Epithelial cell of esophagus (primary cell): ENCODE results near the gene MPI.

ENCODE experiments used
- DNase-seq: peaks from one replicate; pipeline ENCODE4 v3.0.0; 2010; ENCODE audit warnings: low read depth
- H3K4me3 ChIP-seq: 2 replicates; pipeline ENCODE4 v1.5.1; 2011; ENCODE audit warnings: mild to moderate bottlenecking, low read length, control low read depth
- CTCF ChIP-seq: IDR thresholded peaks from 2 replicates; pipeline ENCODE4 v1.5.1; 2011; ENCODE audit warnings: low read depth, mild to moderate bottlenecking, low read length, control low read depth, inconsistent platforms; ENCODE audit not compliant: insufficient read depth; ENCODE audit errors: missing control alignments

MPI gene

DNA sequence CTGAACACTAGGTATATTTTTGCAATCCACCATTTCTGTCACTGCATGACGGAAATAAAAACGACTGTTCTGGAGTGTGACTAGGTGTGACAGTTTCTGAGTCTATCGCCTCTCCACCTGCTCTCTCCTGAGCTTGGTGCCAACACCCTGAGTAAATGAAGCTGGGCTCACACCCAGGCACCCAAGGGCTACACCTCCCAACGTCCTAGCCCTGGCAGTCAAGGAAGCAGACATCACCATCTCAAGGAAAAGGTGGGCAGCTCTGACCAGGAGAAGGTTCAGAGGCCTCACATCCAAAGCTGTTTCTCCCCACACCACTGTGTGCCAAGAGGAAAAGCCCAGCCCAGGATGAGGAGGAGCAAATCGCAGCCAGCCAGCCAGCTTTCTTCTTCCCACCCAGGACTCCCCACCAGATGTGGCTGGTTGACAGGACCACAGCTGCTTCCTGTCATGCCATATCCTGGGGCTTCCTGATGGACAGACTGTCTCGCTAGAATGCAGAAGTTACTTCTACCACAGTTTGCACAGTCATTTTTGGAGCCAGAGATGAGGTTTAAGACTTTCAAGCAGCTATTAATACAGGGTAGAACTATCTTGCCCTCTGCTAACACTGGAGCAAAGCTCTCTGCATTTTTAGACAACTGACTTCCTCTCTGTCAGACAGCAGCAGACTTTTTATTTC, 20.0 kb upstream of the MPI start:
- no peak for DNase-seq
- no peak overlapping the region for H3K4me3 ChIP-seq
- TF ChIP-seq CTCF, result no peak

DNA sequence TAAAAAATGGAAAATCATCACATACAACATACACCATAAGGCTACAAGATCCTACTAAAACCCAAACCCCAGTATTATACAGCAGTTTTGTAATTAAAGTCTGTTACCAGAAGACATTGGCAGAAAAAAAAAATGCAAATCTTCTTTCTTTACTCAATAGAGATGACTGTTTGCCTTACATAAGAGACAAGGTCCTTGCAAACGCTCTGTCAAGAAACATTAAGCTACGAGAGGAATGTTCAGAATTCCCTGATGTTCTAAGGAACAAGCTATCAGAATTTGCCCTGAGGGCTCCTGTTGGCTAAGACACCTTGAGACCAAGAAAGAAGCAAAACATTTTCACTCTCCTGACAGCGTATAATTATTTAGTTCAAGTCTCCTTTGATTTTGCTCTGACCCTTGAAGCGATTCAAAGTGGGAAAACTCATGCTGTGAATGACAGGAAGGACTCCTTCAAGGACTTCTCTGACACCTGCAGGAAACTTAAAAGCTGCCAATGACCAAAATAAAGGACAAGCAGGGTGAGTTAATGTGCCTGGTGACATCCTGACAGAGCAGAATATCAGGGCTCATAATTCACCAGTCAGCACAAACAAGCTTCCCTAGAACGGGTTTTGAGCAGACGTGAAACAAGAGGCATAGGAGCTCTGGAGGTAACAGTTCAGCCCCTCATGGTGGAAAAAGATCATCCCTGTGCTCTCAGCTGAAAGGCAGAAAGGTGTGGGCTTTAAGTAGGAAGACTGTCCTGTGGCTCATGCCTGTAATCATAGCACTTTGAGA, 19.2 kb upstream of the MPI start:
- no peak for TF ChIP-seq CTCF
- no peak overlapping the region for H3K4me3 ChIP-seq
- peak; percentile 81 for DNase-seq

GRCh38 chr15:74872702-74873035, 17.2 kb upstream of the MPI start:
- DNase-seq, result no peak
- TF ChIP-seq CTCF, result no peak
- peak overlapping the region; percentile 75 for H3K4me3 ChIP-seq

- peak within 1 kb of the TSS; percentile 75 for H3K4me3 ChIP-seq
- no peak for TF ChIP-seq CTCF
- peak; percentile 96 for DNase-seq
Measured at GRCh38 chr15:74873036-74873755, 16.6 kb upstream of the MPI start, which contains the start of gene SCAMP2. Gene SCAMP2, minus strand, starts transcription at chr15:74873365. Its CDS starts 110 bp downstream, at chr15:74873255.

DNA sequence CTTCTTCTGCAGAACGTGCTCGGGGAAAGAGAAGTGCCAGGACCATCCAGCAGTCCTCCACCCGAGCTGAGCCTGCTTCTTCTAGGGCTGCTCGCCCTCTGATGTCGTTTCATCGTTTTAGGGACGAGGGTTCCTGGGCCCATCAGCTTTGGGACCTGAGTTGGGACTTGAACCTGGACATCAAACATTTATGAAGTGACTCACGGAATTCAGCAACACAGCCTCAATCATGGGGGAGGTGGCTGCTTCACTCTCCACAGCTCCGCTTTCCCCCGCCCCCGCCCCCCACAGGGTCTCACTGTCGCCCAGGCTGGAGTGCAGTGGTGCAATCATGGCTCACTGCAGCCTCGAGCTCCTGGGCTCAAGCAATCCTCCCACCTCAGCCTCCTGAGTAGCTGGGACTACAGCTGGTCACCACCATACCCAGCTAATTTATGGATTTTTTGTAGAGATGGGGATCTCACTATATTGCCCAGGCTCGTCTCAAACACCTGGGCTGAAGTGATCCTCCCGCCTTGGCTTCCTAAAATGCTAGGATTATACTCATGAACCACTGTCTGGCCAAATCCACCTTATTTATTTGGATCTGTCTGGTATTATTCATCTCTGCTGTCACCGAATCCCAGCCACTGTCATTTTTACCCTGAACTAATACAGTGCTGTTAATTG, 16.0 kb upstream of the MPI start:
- DNase-seq, result no peak
- TF ChIP-seq CTCF, result no peak
- peak overlapping the region; percentile 75 for H3K4me3 ChIP-seq

GRCh38 chr15:74878273-74878672, 11.6 kb upstream of the MPI start:
- no peak for DNase-seq
- no peak for TF ChIP-seq CTCF
- no peak overlapping the region for H3K4me3 ChIP-seq
